Astrocyte (in vitro differentiated cells and primary cell): Measurements from ENCODE around the gene ZBTB33. TPM values are rescaled to one million over a fixed set of nuclear protein-coding genes. Genes with fewer than 3 reads are reported as not detected.
A peak's percentile ranks its signal among the peaks of the same experiment; 100 is the strongest.

Source experiments
- DNase-seq: peaks from one replicate; pipeline ENCODE4 v3.0.0-alpha.2; 2010; ENCODE audit warnings: low read depth
- FAIRE-seq: peaks from 2 replicates; lab custom pipeline; 2011; peaks lifted over from hg19 to GRCh38; lab: Jason Lieb, UNC
- H2AFZ ChIP-seq: 2 replicates; pipeline ENCODE4 v1.6.0; 2012; ENCODE audit warnings: low read depth, low read length, inconsistent platforms
- H3K27ac ChIP-seq: 2 replicates; pipeline ENCODE4 v1.5.1; 2011; ENCODE audit warnings: low read depth, low read length, inconsistent platforms
- H3K27me3 ChIP-seq: 2 replicates; pipeline ENCODE4 v1.6.0; 2011; ENCODE audit warnings: low read length, inconsistent platforms; ENCODE audit not compliant: insufficient read depth
- H3K36me3 ChIP-seq: 2 replicates; pipeline ENCODE4 v1.5.1; 2011; ENCODE audit warnings: low read length, inconsistent platforms; ENCODE audit not compliant: insufficient read depth
- H3K4me1 ChIP-seq: 2 replicates; pipeline ENCODE4 v1.5.1; 2011; ENCODE audit warnings: low read length, inconsistent platforms; ENCODE audit not compliant: insufficient read depth
- H3K4me2 ChIP-seq: 2 replicates; pipeline ENCODE4 v1.6.0; 2012; ENCODE audit warnings: low read length, inconsistent platforms
- H3K4me3 ChIP-seq: 2 replicates; pipeline ENCODE4 v1.5.1; 2011; ENCODE audit warnings: low read depth, mild to moderate bottlenecking, low read length, inconsistent platforms; ENCODE audit not compliant: insufficient read depth
- H3K79me2 ChIP-seq: 2 replicates; pipeline ENCODE4 v1.6.0; 2012; ENCODE audit warnings: mild to moderate bottlenecking, low read length, inconsistent platforms; ENCODE audit not compliant: insufficient read depth
- H3K9ac ChIP-seq: 2 replicates; pipeline ENCODE4 v1.6.0; 2012; ENCODE audit warnings: mild to moderate bottlenecking, low read length, inconsistent platforms
- H3K9me3 ChIP-seq: 2 replicates; pipeline ENCODE4 v1.5.1; 2012; ENCODE audit warnings: low read depth, mild to moderate bottlenecking, low read length, inconsistent platforms; ENCODE audit not compliant: insufficient read depth
- H4K20me1 ChIP-seq: 2 replicates; pipeline ENCODE4 v1.6.0; 2012; ENCODE audit warnings: low read length, inconsistent platforms; ENCODE audit not compliant: insufficient read depth
- H3K27ac Mint-ChIP-seq: one replicate; pipeline ENCODE4 v1.8.0; 2021; ENCODE audit warnings: mild to moderate bottlenecking, mixed read lengths; ENCODE audit not compliant: unreplicated experiment
- H3K27me3 Mint-ChIP-seq: one replicate; pipeline ENCODE4 v1.8.0; 2021; ENCODE audit warnings: low read depth, mixed read lengths; ENCODE audit not compliant: unreplicated experiment
- H3K36me3 Mint-ChIP-seq: one replicate; pipeline ENCODE4 v1.8.0; 2021; ENCODE audit warnings: low read depth, mixed read lengths; ENCODE audit not compliant: unreplicated experiment
- H3K4me1 Mint-ChIP-seq: one replicate; pipeline ENCODE4 v1.8.0; 2021; ENCODE audit warnings: low read depth, mixed read lengths; ENCODE audit not compliant: unreplicated experiment
- H3K4me3 Mint-ChIP-seq: one replicate; pipeline ENCODE4 v1.8.0; 2021; ENCODE audit warnings: mild to moderate bottlenecking, moderate library complexity, mixed read lengths; ENCODE audit not compliant: unreplicated experiment
- H3K9me3 Mint-ChIP-seq: one replicate; pipeline ENCODE4 v1.8.0; 2021; ENCODE audit warnings: mild to moderate bottlenecking, mixed read lengths; ENCODE audit not compliant: unreplicated experiment
- EZH2 ChIP-seq: IDR thresholded peaks from 2 replicates; pipeline ENCODE4 v1.6.1; 2012; ENCODE audit warnings: mild to moderate bottlenecking, low read length, inconsistent platforms; ENCODE audit not compliant: insufficient read depth
- total RNA-seq: library from RNA; stranded (reverse); gene quantifications from 2 replicates; pipeline ENCODE4 v1.2.1, GENCODE V29; 2021
- TF ChIP-seq, protein P1 (sequence below): IDR thresholded peaks from 2 replicates; pipeline ENCODE4 v1.5.1; 2011; ENCODE audit warnings: low read depth, mild to moderate bottlenecking, inconsistent platforms, low read length, moderate library complexity; ENCODE audit not compliant: insufficient read depth

ZBTB33 gene
- total RNA-seq, 1 donor from 2014 or later = 19.9 TPM

DNA sequence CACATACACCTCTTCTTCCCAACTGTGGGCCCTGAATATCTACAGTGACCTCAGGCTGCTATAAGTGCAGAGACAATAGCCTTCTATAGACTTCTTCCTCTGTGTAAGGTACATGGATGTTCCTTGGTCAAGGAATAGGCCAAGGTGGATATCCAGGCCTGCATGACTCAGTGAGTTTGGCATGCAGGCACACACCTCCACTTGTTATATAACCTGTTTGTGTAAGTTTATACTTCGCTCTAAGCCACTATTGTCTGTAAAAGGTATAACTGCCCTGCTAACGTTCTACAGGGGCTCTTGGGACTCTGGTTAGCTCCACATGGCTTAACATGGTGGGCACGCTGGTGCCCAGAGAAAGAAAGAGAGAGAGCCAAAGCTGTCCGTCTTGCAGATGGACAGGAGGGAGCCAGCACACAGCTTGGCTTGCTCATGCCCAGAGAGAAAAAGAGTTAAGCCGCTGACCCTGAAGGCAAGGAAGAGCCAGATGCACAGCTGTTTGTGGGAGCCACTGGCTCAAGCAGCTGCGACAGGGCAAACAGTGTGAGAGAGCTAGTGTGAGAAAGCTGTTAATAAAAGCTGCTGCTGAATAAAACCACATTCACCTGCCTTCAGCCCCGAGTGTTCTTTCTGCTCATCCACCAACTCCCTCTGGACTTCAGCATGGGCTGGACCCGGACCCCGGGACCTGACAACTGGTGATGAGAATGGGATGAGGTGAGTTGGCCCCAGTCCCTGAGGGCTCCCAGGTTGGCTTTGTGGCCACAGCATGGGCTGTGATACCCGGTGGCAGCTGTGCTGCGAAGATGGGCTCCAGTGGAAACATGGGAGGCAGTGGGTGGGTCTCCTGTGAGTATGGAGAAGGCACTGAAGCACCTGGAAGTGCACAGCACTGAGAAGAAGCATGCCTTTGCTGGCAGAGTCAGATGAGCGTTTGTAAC, 44.5 kb upstream of the ZBTB33 start:
- Mint-ChIP-seq H3K27ac (no peak overlapping the region), H3K4me3 (no peak overlapping the region), H3K4me1 (no peaks in the 10 kb centered on the region), H3K9me3 (no peaks in the 10 kb centered on the region), H3K27me3 (no peaks in the 10 kb centered on the region), H3K36me3 (no peaks in the 10 kb centered on the region)
- Histone ChIP-seq H3K4me2 (no peak overlapping the region), H3K4me1 (no peaks in the 10 kb centered on the region), H3K36me3 (no peaks in the 10 kb centered on the region), H3K79me2 (no peaks in the 10 kb centered on the region), H3K9ac (no peak overlapping the region), H3K9me3 (no peaks in the 10 kb centered on the region), H3K4me3 (no peak overlapping the region), H2AFZ (no peak overlapping the region), H4K20me1 (no peaks in the 10 kb centered on the region), H3K27ac (no peak overlapping the region), H3K27me3 (no peaks in the 10 kb centered on the region)
- FAIRE-seq (no peak), DNase-seq (no peak)
- no peak for TF ChIP-seq EZH2
- TF ChIP-seq, protein P1, sequence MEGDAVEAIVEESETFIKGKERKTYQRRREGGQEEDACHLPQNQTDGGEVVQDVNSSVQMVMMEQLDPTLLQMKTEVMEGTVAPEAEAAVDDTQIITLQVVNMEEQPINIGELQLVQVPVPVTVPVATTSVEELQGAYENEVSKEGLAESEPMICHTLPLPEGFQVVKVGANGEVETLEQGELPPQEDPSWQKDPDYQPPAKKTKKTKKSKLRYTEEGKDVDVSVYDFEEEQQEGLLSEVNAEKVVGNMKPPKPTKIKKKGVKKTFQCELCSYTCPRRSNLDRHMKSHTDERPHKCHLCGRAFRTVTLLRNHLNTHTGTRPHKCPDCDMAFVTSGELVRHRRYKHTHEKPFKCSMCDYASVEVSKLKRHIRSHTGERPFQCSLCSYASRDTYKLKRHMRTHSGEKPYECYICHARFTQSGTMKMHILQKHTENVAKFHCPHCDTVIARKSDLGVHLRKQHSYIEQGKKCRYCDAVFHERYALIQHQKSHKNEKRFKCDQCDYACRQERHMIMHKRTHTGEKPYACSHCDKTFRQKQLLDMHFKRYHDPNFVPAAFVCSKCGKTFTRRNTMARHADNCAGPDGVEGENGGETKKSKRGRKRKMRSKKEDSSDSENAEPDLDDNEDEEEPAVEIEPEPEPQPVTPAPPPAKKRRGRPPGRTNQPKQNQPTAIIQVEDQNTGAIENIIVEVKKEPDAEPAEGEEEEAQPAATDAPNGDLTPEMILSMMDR = no peak

DNA sequence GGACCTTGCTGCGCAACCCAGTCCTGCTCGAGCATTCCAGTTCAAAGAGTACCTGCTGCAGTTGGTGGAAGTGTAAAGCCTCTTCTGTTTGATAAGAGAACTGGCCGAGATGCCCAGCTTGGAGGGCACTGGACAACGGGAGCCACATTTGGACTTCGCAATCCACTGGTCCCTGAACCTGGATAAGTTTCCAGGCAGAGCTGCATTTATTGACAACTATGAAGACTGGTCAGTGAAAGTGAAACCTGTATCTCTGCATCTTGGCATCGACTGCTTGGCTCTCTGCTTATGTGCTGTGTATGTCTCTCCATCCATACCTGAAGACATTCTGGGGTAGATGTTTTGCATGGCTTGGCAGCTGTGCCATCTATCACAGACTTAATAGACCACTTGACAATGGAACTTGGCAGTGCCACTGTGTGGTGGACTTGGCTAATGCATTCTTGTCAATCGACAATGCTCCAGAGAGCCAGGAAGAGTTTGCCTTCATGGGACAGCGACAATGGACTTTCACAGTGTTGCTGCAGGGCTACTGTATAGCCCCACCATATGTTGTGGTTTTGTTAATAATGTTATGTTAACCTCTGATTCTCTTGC, 43.5 kb upstream of the ZBTB33 start:
- no peaks in the 10 kb centered on the region for H3K36me3 ChIP-seq
- Mint-ChIP-seq H3K9me3 (no peaks in the 10 kb centered on the region), H3K4me3 (no peak overlapping the region), H3K4me1 (no peaks in the 10 kb centered on the region), H3K36me3 (no peaks in the 10 kb centered on the region), H3K27ac (no peak overlapping the region), H3K27me3 (no peaks in the 10 kb centered on the region)
- H3K4me3 ChIP-seq = no peak overlapping the region
- H3K9ac ChIP-seq = no peak overlapping the region
- TF ChIP-seq, protein P1 = no peak
- TF ChIP-seq EZH2 = no peak
- H3K4me1 ChIP-seq = no peaks in the 10 kb centered on the region
- H3K79me2 ChIP-seq = no peaks in the 10 kb centered on the region
- peak; percentile 88 for FAIRE-seq
- DNase-seq = no peak
- no peak overlapping the region for H3K4me2 ChIP-seq
- H3K9me3 ChIP-seq = no peaks in the 10 kb centered on the region
- H3K27ac ChIP-seq = no peak overlapping the region
- no peaks in the 10 kb centered on the region for H3K27me3 ChIP-seq
- H2AFZ ChIP-seq = no peak overlapping the region
- no peaks in the 10 kb centered on the region for H4K20me1 ChIP-seq
